Stimulated activated CD8-positive, alpha-beta memory T cell treated with anti-CD3 and anti-CD28 coated beads, Interleukin-4, amount 100 ng/mL, for 48 hours (primary cell): Measurements from ENCODE around the gene HMBS.

Source experiments
- DNase-seq: peaks from one replicate; pipeline ENCODE4 v3.0.0-alpha.2; 2020

HMBS gene

DNA sequence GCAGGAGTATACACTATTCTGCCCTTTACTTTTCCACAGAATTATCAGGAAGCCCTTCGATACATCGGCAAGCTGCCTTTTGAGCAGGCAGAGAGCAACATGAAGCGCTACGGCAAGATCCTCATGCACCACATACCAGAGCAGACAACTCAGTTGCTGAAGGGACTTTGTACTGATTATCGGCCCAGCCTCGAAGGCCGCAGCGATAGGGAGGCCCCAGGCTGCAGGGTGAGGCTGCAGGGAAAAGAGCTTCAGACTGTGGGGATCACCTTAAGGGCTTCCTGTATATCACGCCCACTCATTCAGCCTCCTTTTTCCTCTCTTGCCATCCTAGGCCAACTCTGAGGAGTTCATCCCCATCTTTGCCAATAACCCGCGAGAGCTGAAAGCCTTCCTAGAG is 6.8 kb upstream of the HMBS start:
- DNase-seq = no peak

DNA sequence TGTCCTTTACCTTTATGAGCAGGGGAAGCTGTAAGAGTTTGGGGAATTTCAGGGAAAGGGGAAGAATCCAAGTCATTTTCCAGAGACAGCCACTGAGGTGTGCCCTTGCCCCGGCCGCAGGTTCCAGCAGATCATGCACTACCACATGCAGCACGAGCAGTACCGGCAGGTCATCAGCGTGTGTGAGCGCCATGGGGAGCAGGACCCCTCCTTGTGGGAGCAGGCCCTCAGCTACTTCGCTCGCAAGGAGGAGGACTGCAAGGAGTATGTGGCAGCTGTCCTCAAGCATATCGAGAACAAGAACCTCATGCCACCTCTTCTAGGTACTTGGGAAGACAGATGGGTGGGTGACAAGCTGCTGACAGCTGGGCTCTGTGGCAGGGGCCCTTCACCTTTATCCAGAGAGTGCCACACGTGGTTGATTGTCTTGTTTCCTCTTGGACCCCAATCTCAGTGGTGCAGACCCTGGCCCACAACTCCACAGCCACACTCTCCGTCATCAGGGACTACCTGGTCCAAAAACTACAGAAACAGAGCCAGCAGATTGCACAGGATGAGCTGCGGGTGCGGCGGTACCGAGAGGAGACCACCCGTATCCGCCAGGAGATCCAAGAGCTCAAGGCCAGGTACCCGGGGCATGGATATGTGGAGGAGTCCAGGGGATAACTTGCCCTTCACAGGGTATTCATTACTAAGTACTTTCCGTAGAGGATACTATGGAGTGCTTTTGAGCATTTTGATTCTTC is 5.8 kb upstream of the HMBS start:
- DNase-seq = no peak

DNA sequence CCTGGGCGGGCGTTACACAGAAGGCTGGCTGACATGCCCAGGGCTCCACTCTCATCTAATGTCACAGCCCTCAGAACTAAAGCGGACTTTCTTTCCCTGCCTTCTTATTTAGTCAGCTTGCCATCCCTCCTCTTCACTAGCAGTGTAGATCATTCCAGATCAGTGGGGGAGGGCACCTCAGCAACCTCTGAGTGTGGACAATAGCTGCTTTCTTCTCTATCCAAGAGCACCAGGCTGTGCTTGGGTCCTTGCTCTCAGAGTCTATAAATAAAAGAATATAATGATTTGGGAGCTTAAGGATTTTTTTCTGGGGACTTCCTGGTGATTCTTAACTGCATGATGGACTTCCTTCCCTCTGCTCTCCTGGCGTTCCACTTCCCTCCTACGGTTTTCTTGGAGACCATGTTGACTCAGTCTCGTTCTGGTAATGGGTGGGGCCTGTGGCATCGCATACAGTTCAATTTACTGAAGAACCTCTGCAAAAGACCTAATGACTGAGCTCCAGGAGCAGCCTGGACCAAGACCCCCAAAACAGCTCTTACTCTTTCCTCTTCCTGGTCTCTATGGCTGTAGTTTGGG is 2.9 kb upstream of the HMBS start:
- DNase-seq = no peak

DNA sequence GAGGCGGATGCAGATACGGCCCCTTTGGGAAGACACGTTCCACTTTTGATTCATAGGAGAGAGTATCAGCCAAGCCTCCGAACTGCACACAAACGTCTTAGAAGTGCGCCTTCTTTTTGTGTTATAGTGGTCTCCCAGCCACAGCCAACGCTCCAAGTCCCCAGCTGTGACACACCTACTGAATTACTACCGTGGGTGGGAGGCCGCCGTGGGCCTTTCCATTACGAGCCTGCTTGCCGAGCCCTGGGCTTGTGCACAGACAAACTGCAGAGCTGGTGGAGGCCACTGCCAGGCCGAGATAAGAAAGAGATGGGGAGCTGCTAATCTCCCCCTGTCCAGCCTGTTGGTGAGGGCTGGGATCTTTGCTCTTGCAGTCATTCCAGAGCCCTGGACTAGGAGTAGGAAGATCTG is 761 bp downstream of the HMBS start:
- peak; percentile 60 for DNase-seq

DNA sequence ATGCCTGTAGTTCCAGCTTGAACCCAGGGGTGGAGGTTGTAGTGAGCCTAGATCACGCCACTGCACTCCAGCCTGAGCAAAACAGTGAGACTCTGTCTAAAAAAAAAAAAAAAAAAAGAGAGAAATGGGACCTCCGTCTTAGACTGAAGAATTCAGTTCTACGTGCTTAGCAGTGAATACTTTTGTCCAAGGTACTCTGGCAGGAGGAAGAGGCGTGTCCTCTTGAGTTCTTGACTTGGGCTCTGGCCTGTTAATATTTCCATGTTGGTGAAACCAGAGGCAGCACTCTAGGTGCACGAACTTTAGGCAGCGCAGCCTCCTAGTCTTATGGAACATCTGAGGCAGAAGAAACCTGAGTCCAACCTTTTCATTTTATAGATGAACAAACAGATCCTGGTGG is 2.4 kb downstream of the HMBS start:
- DNase-seq = no peak

DNA sequence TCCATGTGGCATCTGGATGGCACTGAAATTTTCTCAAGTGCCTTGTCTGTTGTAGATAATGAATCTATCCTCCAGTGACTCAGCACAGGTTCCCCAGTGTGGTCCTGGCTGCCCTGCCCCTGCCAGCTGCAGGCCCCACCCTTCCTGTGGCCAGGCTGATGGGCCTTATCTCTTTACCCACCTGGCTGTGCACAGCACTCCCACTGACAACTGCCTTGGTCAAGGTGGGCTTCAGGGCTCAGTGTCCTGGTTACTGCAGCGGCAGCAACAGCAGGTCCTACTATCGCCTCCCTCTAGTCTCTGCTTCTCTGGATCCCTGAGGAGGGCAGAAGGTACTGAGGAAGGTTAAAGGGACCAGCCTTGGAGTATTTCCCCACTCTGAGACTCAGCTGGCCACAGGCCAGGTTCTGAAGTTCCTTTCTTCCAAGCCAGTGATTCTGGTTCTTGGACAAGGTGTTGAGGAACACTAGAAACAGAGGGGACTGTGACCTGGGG is 3.1 kb downstream of the HMBS start:
- no peak for DNase-seq

DNA sequence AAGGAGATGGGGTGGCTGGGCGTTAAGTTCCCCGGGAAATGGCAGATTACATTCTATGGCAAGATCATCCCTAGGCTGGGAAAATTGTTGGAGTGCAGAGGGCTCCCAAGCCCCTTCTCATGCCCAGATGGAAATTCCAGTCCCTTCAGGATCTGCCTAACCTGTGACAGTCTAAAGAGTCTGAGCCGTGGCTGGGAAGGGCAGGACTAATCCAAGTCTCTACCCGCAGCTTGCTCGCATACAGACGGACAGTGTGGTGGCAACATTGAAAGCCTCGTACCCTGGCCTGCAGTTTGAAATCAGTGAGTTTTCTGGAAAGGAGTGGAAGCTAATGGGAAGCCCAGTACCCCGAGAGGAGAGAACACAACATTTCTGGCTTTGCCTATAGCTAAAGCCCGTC is 3.7 kb downstream of the HMBS start:
- no peak for DNase-seq

DNA sequence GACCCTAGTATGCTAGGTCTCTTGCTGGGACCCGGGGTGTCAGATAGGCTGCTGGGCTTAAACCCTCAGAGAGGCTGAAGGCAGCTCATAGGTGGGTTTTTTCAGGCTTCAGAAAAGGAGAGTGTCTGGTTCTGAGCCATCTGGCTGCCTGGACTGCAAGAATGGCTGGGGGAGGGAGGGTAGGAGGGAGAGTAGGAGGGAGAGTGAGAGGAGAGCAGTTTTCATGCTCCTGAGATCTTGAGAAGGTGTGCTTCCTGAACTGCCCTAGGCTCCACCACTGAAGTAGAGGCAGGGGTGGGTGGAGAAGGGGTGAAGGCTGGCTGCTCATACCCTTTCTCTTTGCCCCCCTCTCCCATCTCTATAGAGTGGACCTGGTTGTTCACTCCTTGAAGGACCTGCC is 4.6 kb downstream of the HMBS start:
- no peak for DNase-seq

DNA sequence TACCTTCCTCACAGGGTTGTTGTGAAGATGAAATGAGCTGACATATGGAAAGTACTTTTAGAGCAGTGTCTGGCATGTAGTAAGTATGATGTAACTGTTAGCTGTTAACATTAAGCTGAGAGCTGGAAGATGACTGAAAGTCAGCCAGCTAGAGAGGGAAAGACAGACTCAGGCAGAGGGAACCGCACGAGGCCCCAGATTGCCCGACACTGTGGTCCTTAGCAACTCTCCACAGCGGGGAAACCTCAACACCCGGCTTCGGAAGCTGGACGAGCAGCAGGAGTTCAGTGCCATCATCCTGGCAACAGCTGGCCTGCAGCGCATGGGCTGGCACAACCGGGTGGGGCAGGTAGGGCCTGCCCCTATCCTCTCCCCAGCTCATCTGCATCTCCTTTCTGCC is 6.5 kb downstream of the HMBS start:
- DNase-seq = no peak

DNA sequence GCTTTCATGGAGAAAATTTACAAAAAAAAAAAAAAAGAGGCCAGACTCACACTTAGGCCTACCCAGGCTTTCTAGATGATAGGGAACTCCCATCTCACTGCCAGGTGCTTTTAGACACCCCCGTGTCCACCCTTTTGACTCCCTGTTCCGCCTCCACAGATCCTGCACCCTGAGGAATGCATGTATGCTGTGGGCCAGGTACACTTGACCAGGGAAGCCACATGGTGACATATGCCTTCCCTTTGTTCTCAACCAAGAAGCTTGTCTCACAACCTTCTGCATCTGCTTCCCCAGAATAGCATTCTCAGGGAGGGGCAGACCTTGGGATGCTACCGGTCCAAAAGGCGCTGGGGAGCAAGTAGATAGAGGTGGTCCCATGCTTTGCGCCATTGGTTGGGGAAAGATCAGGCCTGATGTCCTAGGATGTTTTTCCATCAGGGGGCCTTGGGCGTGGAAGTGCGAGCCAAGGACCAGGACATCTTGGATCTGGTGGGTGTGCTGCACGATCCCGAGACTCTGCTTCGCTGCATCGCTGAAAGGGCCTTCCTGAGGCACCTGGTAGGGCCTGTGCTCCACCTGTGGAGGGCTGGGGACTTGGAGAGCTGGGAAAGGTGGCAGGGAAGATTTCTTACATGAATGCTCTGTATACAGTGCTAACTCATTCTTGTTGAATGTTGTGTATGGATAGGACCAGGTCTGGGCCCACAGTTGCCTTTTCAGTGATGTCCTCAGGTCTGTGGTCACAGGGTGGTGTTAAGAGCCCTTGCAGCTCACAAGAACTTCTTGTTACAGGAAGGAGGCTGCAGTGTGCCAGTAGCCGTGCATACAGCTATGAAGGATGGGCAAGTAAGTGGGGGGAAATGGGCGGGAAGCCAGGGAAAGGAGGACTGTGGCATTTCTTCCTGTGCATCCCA is 7.5 kb downstream of the HMBS start:
- DNase-seq = no peak

DNA sequence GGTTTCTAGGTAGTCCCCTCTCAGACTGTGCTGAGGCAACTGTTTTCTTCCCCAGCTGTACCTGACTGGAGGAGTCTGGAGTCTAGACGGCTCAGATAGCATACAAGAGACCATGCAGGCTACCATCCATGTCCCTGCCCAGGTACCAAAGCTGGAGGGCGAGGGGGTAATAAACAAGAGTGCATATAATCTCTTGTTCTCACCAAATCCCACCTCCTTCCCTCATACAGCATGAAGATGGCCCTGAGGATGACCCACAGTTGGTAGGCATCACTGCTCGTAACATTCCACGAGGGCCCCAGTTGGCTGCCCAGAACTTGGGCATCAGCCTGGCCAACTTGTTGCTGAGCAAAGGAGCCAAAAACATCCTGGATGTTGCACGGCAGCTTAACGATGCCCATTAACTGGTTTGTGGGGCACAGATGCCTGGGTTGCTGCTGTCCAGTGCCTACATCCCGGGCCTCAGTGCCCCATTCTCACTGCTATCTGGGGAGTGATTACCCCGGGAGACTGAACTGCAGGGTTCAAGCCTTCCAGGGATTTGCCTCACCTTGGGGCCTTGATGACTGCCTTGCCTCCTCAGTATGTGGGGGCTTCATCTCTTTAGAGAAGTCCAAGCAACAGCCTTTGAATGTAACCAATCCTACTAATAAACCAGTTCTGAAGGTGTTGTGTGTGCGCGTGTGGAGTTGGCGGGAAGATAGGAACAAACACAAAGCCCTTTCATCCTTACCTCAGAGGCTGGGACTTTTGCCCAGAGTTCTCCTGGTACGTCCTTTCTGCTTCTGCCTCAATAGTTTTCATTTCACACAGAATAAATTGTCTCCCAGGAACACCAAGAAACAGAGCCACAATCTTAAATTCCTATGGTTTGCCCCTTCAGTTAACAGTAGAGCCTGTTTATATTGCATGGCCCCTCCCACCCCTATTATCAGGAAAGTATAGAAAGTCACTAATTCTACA is 8.5 kb downstream of the HMBS start:
- DNase-seq = peak; percentile 43

DNA sequence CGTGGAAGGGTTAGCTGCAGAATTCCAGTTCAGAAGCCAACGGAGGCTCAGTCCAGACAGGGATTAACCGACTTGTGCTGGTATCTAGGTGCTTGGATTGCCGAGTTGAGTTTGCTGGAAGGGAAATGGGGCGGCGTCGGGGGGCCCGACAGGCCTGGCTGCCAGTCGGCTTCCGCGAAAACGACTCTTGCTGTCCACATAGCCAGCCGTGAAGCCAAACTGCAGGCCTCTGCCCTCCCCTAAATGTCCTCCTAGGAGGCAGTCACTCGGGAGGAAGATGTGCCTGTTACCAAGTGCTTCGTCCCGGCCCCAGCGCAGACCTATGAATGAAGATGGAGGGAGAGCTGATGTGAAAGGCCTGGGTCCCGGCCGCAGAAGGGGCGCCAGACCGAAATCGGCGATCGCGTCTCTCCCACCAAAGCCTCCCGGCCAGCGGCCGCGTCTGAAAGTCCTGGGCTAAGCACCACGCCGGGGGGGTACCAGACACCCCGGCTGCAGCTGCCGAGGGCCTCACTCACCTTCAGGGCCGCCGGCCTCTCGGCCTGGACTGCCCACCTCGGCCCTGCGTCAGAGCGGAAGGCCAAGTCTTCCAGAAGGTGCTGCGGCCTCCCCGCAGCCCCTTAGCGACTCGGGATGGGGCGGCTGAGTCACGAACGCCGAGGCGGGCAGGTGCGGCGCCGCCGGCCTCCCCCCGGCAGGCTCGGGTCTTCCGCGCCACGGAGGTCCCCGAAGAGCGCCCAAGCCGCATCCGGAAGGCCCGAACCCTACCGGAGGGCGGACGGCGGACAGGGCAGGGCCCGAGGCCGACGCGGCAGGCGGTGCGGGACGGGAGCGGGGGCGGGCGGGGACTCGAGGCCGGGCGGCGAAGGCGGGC is 9.5 kb downstream of the HMBS start:
- peak; percentile 52 for DNase-seq

DNA sequence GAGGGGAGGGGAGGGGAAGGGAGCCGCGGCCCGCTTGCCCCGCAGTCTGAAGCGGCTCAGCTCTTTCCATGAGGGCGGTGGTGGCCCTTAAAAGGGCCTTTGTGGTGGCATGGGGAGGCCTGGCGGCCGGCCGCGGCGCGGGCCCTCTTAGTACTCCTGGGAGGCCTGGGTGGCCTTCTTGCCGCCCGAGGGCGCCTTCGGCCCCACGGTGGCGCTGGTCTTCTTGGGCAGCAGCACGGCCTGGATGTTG is 10.1 kb downstream of the HMBS start:
- peak; percentile 69 for DNase-seq

DNA sequence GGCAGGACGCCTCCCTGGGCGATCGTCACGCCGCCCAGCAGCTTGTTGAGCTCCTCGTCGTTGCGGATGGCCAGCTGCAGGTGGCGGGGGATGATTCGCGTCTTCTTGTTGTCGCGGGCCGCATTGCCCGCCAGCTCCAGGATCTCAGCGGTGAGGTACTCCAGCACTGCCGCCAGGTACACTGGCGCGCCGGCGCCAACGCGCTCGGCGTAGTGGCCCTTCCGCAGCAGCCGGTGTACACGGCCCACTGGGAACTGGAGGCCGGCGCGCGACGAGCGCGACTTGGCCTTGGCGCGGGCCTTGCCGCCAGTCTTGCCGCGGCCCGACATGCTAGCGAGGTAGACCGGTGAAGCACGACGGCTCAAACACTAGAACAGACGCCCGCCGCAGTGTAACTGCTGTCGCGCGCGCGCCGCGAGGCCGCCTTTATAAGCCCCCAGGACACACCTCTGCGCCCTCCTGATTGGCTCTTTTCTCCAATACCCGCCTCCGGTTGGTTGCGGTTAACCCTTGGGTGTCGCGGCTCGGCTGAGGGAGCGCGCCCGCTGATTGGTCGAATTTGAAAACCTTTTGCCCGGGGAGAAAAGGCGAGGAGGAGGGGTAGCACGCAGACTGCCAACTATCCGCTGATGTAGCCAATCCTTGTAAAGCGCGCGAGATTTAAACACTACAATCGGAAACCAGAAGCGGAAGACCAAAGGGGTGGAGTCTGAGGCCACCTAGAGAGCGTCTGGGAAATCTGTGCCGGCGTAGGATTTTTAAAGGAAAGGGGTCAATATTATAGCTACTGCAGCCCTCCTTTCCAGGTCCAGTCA is 10.6 kb downstream of the HMBS start:
- peak; percentile 100 for DNase-seq

DNA sequence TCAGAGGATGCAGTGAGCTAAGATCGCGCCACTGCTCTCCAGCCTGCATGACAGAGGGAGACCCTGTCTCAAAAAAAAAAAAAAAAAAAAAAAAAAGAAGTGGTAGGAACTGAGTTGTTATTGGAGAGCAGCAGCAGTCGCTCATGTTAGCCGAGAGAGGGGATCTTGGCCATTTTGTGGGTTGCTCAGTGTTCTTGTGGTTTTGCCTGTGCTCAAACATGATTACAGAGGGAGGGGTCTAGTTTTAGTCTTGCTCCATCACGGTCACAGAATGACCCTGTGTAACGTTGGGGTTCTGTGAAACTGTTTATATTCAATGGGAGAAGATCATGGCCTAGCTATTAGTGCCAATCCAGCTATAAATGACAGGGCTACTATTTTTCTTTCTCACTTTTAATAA is 15.0 kb downstream of the HMBS start:
- no peak for DNase-seq

DNA sequence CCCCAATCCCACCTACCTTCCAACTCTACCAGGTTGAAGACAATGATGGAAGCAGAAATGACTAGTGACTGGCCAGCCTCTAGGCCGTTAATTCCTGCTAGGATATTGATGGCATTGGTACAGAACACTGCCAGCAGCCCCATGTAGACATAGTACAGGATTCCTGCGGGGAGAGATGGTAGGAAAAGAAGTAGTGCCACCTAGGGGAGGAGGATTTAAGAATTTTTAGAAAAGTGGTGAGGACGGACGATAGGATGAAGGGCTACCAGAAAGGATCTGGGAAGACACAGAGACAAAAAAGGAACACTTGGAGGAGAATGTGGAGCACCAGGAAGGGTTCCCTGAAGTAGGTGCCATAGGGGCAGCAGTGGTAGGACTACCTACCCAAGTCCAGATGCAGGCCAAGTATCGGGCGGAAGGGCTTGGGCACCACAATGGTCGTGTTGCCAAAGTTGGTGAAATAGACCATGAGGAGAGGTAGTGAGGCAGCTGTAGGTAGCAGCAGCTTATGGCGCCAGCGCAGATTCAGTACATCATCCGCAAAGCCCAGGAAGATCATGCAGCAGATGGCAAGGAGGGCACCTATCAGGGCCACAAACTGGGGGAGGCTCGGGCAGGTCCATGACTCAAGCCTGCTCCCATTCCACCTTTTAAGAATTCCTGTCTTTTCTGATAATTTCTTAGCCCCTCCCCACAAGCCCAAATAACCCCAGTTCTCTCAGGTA is 15.7 kb downstream of the HMBS start:
- no peak for DNase-seq

DNA sequence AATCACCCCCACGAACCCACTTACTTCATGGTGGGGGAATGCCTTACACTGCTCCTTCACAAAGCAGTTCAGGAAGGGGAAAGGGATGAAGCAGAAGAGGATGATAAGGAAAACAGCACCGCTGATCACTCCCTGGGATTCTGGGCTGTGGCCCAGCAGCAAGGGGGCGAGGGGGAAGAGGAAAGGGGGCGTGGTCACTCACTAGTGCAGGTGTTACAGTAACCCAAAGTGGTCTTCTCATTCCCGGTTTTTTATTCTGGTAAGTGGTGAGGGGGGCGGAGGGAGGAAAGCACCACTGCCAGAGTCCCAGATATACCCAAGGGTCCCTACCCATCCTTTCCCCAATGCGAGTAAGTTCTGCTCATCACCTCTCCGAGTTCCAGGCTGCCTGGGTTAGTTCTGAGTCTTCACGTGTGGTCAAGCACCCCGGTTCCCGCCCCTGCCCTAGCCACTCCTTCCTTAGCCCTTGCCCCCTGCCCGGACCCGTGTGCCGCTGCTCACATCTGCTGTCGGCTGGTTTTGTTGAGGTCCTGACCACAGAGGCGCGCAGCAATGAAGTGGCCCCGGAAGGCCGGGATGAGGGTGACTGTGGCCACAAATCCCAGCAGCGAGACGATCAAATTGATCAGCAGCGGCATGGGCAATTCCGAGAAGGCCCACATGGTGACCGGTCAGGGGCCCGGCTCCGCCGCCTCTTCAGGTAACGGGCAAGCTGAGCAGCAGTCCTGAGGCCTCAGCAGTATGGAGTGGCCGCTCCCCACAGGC is 16.5 kb downstream of the HMBS start:
- DNase-seq = no peak

DNA sequence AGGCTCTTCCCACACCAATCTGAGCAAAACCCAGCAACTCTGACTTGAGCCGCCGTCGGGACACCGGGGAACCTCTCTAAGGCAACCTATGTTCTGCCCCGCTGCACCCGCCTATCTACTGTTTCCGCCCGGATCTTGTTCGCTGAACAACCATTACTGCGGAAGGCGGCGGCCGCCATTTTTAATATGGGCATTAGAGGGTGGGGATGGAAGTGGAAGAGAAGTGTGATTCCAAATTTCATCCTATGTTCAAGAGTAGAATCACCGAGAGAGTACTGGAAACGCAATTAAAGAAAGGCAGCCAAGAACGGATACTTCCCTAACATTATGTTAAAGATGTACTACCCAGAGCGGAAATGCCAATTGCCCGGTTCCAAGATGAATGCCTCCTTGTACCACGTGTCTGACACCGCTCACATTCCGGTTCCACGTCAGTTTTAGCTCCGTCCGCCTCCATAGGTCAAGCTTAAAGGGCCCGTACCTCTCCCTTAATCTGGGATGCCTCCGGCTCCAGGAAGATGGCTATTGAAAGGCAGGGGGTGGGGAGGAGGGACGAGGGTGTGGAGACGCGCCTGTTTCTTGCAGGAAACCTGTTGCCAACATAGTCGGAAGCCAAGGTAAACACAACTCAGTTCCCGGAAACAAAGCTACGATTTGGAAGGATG is 17.2 kb downstream of the HMBS start, which contains the start of gene DPAGT1:
TSS of gene DPAGT1 (minus strand) at position 95 of the 665 bp plus-strand sequence. CDS start 198 bp downstream, outside the sequence.
- peak; percentile 90 for DNase-seq
